ENCODE results near the gene PANX1. TPM values are rescaled to one million over a fixed set of nuclear protein-coding genes. Genes with fewer than 3 reads are reported as not detected.
A peak's percentile ranks its signal among the peaks of the same experiment; 100 is the strongest.

Gene PANX1
- total and polyA plus RNA-seq, 2 experiments from 2014 or later, result 25.1 to 58.1 TPM

- no peak overlapping the region for H3K4me3 ChIP-seq
- H3K9me2 ChIP-seq (replicated peaks; ENCODE audit: insufficient read depth), result no peaks in the 10 kb centered on the region
- no peak overlapping the region for H3K4me2 ChIP-seq
- WGBS (ENCODE audit: low lambda C conversion rate, missing lambda C conversion rate), result 60% methylated on average over 2 of the region's 2 CpGs
- H4K20me1 ChIP-seq (ENCODE audit: insufficient read depth, poor library complexity, severe bottlenecking), result no peaks in the 10 kb centered on the region
- peaks cover 19% of the 10 kb centered on the region for H3K4me1 ChIP-seq (ENCODE audit: insufficient read depth)
- peaks cover 3% of the 10 kb centered on the region for H3K79me2 ChIP-seq
- H3K36me3 ChIP-seq (replicated peaks; ENCODE audit: insufficient read depth, low read depth), result no peaks in the 10 kb centered on the region
- no peaks in the 10 kb centered on the region for H3K27me3 ChIP-seq
- no peaks in the 10 kb centered on the region for H3K9me3 ChIP-seq (ENCODE audit: low read depth)
- TF ChIP-seq EZH2 (IDR thresholded peaks at IDR 0.05; ENCODE audit: borderline replicate concordance) (no peak), EZH2phosphoT487 (IDR thresholded peaks at IDR 0.05; ENCODE audit: low read depth, severe bottlenecking, unreplicated experiment) (no peak)
- TF ChIP-seq, protein P1, sequence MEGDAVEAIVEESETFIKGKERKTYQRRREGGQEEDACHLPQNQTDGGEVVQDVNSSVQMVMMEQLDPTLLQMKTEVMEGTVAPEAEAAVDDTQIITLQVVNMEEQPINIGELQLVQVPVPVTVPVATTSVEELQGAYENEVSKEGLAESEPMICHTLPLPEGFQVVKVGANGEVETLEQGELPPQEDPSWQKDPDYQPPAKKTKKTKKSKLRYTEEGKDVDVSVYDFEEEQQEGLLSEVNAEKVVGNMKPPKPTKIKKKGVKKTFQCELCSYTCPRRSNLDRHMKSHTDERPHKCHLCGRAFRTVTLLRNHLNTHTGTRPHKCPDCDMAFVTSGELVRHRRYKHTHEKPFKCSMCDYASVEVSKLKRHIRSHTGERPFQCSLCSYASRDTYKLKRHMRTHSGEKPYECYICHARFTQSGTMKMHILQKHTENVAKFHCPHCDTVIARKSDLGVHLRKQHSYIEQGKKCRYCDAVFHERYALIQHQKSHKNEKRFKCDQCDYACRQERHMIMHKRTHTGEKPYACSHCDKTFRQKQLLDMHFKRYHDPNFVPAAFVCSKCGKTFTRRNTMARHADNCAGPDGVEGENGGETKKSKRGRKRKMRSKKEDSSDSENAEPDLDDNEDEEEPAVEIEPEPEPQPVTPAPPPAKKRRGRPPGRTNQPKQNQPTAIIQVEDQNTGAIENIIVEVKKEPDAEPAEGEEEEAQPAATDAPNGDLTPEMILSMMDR (IDR thresholded peaks at IDR 0.05; ENCODE audit: poor library complexity), result no peak
- no peak overlapping the region for H2AFZ ChIP-seq
- H3K27ac ChIP-seq, result peak overlapping the region; percentile 70
- no peak for DNase-seq (ENCODE audit: low spot score)
Observed at GRCh38 chr11:94184846-94185245, 56.2 kb downstream of the PANX1 start.

DNA sequence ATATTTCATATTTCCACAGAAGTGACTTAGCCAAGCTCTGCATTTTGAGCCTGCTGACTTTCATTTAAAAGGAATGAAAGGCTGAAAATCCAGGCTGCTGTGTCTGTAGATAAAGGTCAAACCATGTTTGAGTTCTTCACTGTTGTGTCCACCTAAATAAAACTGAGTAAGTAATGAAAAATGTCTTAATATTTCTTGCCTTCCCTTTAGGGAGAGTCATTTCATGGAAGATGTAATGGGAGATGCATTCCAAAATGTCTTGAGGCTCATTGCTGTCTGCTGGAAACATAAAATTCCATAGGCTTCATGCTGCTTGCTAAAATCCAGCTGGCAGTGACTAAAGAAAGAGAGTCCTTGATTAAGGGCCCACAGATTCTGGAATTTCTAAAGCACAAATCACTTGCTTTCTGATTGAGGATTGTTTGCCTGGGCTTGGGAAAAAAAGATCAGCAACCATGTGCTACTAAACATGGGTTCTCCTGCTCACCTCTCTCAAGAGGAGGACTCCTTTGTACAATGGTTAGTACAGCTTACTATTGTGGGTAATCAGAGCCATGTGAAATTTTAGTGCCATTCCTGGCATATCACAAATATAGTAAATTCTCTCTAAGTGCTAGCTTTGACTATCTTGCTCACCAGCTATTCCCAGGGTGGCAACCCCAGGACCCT, 56.9 kb downstream of the PANX1 start:
- DNase-seq (ENCODE audit: low spot score), result no peak
- no peak overlapping the region for H2AFZ ChIP-seq
- H3K9me3 ChIP-seq (ENCODE audit: low read depth), result no peaks in the 10 kb centered on the region
- H3K79me2 ChIP-seq, result peaks cover 3% of the 10 kb centered on the region
- H3K4me1 ChIP-seq (ENCODE audit: insufficient read depth), result peaks cover 19% of the 10 kb centered on the region
- no peak overlapping the region for H3K27ac ChIP-seq
- no peaks in the 10 kb centered on the region for H4K20me1 ChIP-seq (ENCODE audit: insufficient read depth, poor library complexity, severe bottlenecking)
- H3K4me2 ChIP-seq, result no peak overlapping the region
- no peaks in the 10 kb centered on the region for H3K27me3 ChIP-seq
- H3K9me2 ChIP-seq (replicated peaks; ENCODE audit: insufficient read depth), result no peaks in the 10 kb centered on the region
- TF ChIP-seq EZH2phosphoT487 (IDR thresholded peaks at IDR 0.05; ENCODE audit: low read depth, severe bottlenecking, unreplicated experiment) (no peak), EZH2 (IDR thresholded peaks at IDR 0.05; ENCODE audit: borderline replicate concordance) (no peak)
- TF ChIP-seq, protein P1 (IDR thresholded peaks at IDR 0.05; ENCODE audit: poor library complexity), result no peak
- H3K36me3 ChIP-seq (replicated peaks; ENCODE audit: insufficient read depth, low read depth), result no peaks in the 10 kb centered on the region
- no peak overlapping the region for H3K4me3 ChIP-seq

DNA sequence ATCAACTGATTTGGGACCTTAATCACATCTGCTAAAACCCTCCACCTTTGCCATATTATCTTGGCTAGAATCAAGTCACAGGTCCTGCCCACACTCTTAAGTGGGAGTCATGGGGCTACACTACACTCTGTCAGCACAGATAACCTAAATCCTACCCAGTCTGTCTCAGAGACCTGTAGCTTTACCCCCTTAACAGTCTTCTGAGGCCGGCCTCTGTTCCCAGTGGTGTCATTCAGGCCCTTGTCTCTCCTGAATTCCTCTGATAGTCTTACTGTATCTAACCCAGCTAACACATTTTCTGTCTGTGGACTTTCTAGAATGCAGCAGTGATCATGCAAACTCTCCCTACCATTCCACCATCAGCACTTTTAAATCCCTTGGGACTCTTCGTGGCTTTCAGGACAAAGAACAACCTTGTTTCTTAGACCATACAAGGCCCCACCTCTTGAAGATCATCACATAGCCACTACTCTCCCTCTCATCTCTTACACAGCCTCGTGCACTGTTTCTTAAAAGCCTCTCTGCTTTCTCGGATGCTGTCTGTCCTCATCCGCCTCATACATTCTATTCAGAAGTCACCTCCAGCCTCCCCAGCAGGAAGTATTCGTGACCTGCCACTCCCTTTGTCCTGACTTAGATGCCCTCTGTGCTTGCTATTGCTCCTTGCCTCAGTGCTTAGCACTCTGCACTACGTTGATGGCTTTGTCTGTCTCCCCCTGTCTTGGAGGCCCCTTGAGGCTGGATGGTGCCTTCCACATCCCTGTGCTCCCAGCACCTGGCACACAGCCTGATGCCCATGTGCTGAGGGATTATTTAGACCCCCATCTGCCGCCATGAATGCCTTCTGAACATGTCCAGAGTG, 57.9 kb downstream of the PANX1 start:
- Histone ChIP-seq H4K20me1 (ENCODE audit: insufficient read depth, poor library complexity, severe bottlenecking) (no peaks in the 10 kb centered on the region), H3K9me2 (replicated peaks; ENCODE audit: insufficient read depth) (no peaks in the 10 kb centered on the region), H3K36me3 (replicated peaks; ENCODE audit: insufficient read depth, low read depth) (no peaks in the 10 kb centered on the region), H2AFZ (no peak overlapping the region), H3K4me3 (no peak overlapping the region), H3K27me3 (no peaks in the 10 kb centered on the region), H3K4me1 (ENCODE audit: insufficient read depth) (peaks cover 15% of the 10 kb centered on the region), H3K4me2 (no peak overlapping the region), H3K27ac (no peak overlapping the region), H3K79me2 (peaks cover 3% of the 10 kb centered on the region), H3K9me3 (ENCODE audit: low read depth) (no peaks in the 10 kb centered on the region)
- 90% methylated on average over 8 of the region's 8 CpGs for WGBS (ENCODE audit: low lambda C conversion rate, missing lambda C conversion rate)
- DNase-seq (ENCODE audit: low spot score), result no peak
- TF ChIP-seq, protein P1 (IDR thresholded peaks at IDR 0.05; ENCODE audit: poor library complexity), result no peak
- TF ChIP-seq EZH2phosphoT487 (IDR thresholded peaks at IDR 0.05; ENCODE audit: low read depth, severe bottlenecking, unreplicated experiment), result no peak
- TF ChIP-seq EZH2 (IDR thresholded peaks at IDR 0.05; ENCODE audit: borderline replicate concordance), result no peak
